Measurements from ENCODE around the gene TMC2. TPM values are rescaled to one million over a fixed set of nuclear protein-coding genes. Genes with fewer than 3 reads are reported as not detected.

Gene TMC2
- total and polyA plus RNA-seq, 2 of the 4 experiments (the other 2 are of a cell fraction): not detected

- H3K18ac ChIP-seq (ENCODE audit: low read depth, low read length): no peak overlapping the region
- no peak overlapping the region for H3K27ac ChIP-seq (ENCODE audit: insufficient read depth, low read length)
- no peak overlapping the region for H4K8ac ChIP-seq (ENCODE audit: low read depth in 2 of 2, low read length in 2 of 2)
- dilution Hi-C loops (cut with HindIII; ENCODE audit: low sequenced_read_pairs, unreplicated experiment): no loop called here
- H3K79me1 ChIP-seq (ENCODE audit: low read depth in 1 of 2, low read length in 2 of 2): no peaks in the 10 kb centered on the region
- no peaks in the 10 kb centered on the region for H4K20me1 ChIP-seq (ENCODE audit: insufficient read depth, low read length)
- H2BK20ac ChIP-seq (ENCODE audit: low read depth, low read length): no peak overlapping the region
- intact Hi-C loops (cut with micrococcal nuclease): no loop called here
- ATAC-seq (ENCODE audit: low read depth): no peak
- no peaks in the 10 kb centered on the region for H3K9me3 ChIP-seq (ENCODE audit: control insufficient read depth, insufficient read depth, low read length)
- peaks cover 10% of the 10 kb centered on the region; the same call in 1 of the 2 replicates for H3K27me3 ChIP-seq (ENCODE audit: control insufficient read depth, insufficient read depth, low read length)
- H2AFZ ChIP-seq (replicated peaks; ENCODE audit: low read length, poor library complexity): no peak overlapping the region
- ChIA-PET POLR2A (ENCODE audit: unreplicated experiment) (no interaction called here), CTCF (no interaction called here)
- no peak overlapping the region for H3K23ac ChIP-seq (ENCODE audit: low read depth, low read length)
- no peaks in the 10 kb centered on the region for H3K4me1 ChIP-seq (ENCODE audit: control insufficient read depth, insufficient read depth, low read length)
- no peak overlapping the region for H3K9ac ChIP-seq (ENCODE audit: low read depth, low read length)
- H2BK15ac ChIP-seq (ENCODE audit: low read depth, low read length): no peak overlapping the region
- H3K14ac ChIP-seq (replicated peaks; ENCODE audit: low read depth, low read length): no peak overlapping the region
- no peak overlapping the region for H2BK120ac ChIP-seq (ENCODE audit: low read depth, low read length)
- no peak overlapping the region for H4K91ac ChIP-seq (ENCODE audit: insufficient read depth, low read depth, low read length)
- no TSS peak for BruUV-seq (replicated peaks)
- H3K4me3 ChIP-seq (ENCODE audit: insufficient read depth, low read depth, low read length): no peak overlapping the region
- H3K9me1 ChIP-seq (ENCODE audit: insufficient read depth, low read length): no peaks in the 10 kb centered on the region
- no peak for DNase-seq
- no peaks in the 10 kb centered on the region for H3K36me3 ChIP-seq (ENCODE audit: control insufficient read depth, insufficient read depth, low read length)
- no peak overlapping the region for H2AK5ac ChIP-seq (ENCODE audit: low read depth, low read length)
- no peak overlapping the region for H4K5ac ChIP-seq (ENCODE audit: low read depth, low read length)
- H2BK5ac ChIP-seq (ENCODE audit: low read depth, low read length, poor library complexity, severe bottlenecking): no peak overlapping the region
- H3K4ac ChIP-seq (ENCODE audit: low read depth, low read length): no peak overlapping the region
- no peak overlapping the region for H3K4me2 ChIP-seq (ENCODE audit: low read depth, low read length)
- in situ Hi-C loops (cut with MboI; ENCODE audit: low sequenced_read_pairs): no loop called here
- H3K56ac ChIP-seq (ENCODE audit: extremely low read depth, insufficient read depth, low read length): no peak overlapping the region
- H2AK9ac ChIP-seq (replicated peaks; ENCODE audit: low read depth, low read length, poor library complexity): no peak overlapping the region
- no CpG with 5 or more reads among the region's 5 CpGs for WGBS, 2 experiments (ENCODE audit: extremely low coverage in 2 of 2, insufficient read length in 1 of 2)
- TF ChIP-seq RFX5 (IDR thresholded peaks at IDR 0.05; ENCODE audit: low read depth, low read length) (no peak), MAZ (IDR thresholded peaks at IDR 0.05; ENCODE audit: borderline replicate concordance, low read depth, low read length) (no peak), CEBPB (IDR thresholded peaks at IDR 0.05; ENCODE audit: low read depth, low read length) (no peak), POLR2A (IDR thresholded peaks at IDR 0.05; ENCODE audit: low read depth, low read length) (no peak), CHD1 (IDR thresholded peaks at IDR 0.05; ENCODE audit: low read depth, low read length) (no peak), CTCF (conservative IDR thresholded peaks at IDR 0.05; ENCODE audit: low read depth, low read length) (no peak), RCOR1 (IDR thresholded peaks at IDR 0.05; ENCODE audit: insufficient replicate concordance, low read length) (no peak), FOS (IDR thresholded peaks at IDR 0.05; ENCODE audit: low read depth, low read length) (no peak), SMC3 (IDR thresholded peaks at IDR 0.05; ENCODE audit: low read depth, low read length) (no peak), NFE2L2 (IDR thresholded peaks at IDR 0.05; ENCODE audit: low read depth, low read length) (no peak), MAFK (IDR thresholded peaks at IDR 0.05; ENCODE audit: low read depth, low read length) (no peak), RAD21 (IDR thresholded peaks at IDR 0.05; ENCODE audit: low read length) (no peak), MXI1 (IDR thresholded peaks at IDR 0.05; ENCODE audit: borderline replicate concordance, low read depth, low read length) (no peak), BHLHE40 (IDR thresholded peaks at IDR 0.05; ENCODE audit: low read depth, low read length) (no peak)
- TF ChIP-seq, protein P1, sequence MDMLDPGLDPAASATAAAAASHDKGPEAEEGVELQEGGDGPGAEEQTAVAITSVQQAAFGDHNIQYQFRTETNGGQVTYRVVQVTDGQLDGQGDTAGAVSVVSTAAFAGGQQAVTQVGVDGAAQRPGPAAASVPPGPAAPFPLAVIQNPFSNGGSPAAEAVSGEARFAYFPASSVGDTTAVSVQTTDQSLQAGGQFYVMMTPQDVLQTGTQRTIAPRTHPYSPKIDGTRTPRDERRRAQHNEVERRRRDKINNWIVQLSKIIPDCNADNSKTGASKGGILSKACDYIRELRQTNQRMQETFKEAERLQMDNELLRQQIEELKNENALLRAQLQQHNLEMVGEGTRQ (IDR thresholded peaks at IDR 0.05; ENCODE audit: low read depth, low read length): no peak
- TF ChIP-seq, protein P2, sequence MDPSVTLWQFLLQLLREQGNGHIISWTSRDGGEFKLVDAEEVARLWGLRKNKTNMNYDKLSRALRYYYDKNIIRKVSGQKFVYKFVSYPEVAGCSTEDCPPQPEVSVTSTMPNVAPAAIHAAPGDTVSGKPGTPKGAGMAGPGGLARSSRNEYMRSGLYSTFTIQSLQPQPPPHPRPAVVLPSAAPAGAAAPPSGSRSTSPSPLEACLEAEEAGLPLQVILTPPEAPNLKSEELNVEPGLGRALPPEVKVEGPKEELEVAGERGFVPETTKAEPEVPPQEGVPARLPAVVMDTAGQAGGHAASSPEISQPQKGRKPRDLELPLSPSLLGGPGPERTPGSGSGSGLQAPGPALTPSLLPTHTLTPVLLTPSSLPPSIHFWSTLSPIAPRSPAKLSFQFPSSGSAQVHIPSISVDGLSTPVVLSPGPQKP (IDR thresholded peaks at IDR 0.05; ENCODE audit: borderline replicate concordance, low read depth, low read length): no peak
Observed at GRCh38 chr20:2576317-2576727, 39.9 kb downstream of the TMC2 start.
